Measurements from ENCODE around the gene SH3D19.

DNA sequence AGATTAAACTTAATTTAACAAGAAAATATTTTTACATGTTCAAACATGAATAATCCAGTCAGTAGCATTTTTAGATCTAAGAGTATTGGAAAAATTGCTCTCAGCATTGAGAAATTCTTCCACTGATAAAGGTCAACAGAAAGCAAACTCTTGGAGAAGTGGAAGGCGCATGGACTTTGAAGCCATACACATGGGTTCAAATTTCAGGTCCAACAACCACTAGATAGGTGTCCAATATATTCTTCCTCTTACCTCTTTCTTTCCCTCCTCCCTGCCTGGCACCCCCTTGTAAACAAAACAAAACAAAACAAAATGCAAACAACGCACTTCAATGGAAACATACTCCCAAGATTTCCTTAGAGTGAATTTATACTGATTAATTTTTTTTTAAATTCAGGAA is 76.9 kb downstream of the SH3D19 start:
- TF ChIP-seq POLR2AphosphoS5 (IDR thresholded peaks at IDR 0.05) (no peak), POLR2A (IDR thresholded peaks at IDR 0.05) (no peak), EP300 (IDR thresholded peaks at IDR 0.05) (no peak)
- TF ChIP-seq, protein P1, sequence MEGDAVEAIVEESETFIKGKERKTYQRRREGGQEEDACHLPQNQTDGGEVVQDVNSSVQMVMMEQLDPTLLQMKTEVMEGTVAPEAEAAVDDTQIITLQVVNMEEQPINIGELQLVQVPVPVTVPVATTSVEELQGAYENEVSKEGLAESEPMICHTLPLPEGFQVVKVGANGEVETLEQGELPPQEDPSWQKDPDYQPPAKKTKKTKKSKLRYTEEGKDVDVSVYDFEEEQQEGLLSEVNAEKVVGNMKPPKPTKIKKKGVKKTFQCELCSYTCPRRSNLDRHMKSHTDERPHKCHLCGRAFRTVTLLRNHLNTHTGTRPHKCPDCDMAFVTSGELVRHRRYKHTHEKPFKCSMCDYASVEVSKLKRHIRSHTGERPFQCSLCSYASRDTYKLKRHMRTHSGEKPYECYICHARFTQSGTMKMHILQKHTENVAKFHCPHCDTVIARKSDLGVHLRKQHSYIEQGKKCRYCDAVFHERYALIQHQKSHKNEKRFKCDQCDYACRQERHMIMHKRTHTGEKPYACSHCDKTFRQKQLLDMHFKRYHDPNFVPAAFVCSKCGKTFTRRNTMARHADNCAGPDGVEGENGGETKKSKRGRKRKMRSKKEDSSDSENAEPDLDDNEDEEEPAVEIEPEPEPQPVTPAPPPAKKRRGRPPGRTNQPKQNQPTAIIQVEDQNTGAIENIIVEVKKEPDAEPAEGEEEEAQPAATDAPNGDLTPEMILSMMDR (IDR thresholded peaks at IDR 0.05), result no peak
